HG02973 (cell line): ENCODE results near the gene ZBTB47.

Experiments
- ATAC-seq: cut with Tn5 transposase; IDR thresholded peaks from one replicate; pipeline ENCODE4 v1.9.1; 2021; ENCODE audit warnings: moderate library complexity; ENCODE audit not compliant: unreplicated experiment

The ZBTB47 gene

DNA sequence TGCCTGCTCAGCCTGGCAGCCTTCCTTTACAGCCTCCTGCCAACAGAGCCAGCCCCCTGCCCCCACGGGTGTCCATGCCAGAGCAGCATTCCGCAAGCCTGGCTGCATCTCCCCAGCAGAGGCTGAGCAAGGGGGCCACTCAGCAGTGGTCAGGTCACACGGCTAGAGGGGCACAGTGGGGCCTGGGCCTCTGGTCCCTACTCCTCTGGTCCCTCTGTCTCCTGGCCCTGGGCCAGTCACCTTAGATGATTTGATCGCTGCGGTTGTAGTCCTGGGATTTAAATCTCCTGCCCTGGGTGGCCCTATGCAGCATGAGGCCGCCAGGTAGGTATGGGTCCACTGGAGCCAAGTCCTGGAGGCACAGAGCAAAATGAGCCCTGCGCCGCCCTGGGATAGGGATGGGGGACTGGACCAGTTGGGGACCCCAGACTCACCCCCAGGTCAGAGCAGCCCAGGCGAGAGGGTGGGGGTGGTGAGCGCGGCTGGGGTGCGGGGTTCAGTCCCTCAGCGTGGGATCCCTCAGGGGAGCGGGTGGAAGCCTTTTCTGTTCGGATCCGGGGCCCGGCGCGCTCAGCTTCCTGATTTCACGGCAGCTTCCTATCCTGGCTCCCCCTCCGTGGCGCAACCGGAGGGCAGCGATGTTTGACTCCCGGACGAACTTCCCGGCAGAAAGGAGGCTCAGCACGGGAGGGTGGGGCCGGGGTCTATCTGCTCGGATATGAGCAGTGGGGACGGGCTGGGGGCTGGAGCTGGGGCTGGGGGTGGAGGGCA is at the start of gene ZBTB47:
Gene ZBTB47 (plus strand): TSS at position 138 of the 771 bp plus-strand sequence. CDS start 4,659 bp downstream, outside the sequence.
- ATAC-seq, result no peak

DNA sequence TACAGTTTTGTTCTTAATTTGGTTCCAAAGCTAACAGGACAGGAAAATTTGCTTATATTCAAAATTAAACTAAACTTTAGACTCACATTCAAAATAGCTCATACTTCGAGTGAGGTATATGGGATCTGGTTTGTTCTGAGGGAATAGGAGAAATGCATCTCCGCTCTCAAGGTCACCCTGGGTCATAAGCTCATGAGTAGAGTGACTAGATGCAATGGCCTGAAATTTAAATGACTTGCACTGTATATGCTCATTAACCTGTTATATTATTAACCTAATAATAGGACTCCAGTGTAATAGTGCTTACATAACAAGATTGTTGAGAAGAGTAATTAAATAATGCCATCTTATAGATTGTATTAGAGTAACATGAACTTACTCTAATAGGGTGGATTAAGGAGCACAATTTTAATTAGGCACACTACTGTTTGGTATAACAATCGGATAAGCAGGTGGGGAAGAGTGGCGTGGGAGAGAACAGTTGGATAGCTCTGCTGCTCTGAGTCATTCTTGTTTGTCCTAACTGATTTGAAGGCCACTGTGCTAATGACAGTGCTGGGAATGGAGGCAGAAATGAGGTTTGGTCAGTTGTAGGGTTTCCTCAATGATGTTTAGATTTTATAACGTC is 47.8 kb upstream of the ZBTB47 start:
- ATAC-seq, result no peak

DNA sequence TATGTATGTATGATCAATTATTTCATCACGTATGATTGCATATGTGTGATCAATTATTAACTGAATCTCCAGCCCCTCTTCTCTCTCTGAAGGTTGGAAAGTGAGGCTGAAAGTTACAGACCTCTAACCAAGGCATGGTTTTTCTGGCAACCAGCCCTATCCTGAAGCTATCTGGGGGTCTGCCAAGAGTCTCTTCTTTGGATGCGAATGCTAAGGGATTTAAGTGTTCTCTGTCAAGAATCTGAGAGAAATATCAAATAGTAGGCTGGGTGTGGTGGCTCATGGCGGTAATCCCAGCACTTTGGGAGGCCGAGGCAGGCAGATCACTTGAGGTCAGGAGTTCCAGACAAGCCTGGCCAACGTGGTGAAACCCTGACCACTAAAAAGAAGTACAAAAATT is 44.9 kb upstream of the ZBTB47 start:
- ATAC-seq, result no peak

DNA sequence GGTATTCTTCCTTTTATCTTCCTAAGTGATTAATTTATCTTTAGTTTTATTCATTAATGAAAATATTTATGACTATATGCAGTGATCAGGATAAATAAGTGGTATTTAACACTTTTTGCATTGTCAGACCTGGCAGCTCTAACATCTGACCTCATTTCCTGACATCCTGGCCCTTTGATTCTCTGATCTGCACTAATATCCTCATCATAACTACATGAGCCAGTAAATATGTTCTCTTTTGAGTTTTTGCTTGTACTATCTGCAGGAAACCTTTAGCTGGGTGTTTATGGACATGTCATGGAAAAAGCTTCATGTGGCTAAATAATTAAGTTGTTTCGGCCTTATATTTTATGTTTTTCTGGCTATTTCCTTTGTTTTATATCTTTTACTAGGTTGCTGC is 42.5 kb upstream of the ZBTB47 start:
- no peak for ATAC-seq

DNA sequence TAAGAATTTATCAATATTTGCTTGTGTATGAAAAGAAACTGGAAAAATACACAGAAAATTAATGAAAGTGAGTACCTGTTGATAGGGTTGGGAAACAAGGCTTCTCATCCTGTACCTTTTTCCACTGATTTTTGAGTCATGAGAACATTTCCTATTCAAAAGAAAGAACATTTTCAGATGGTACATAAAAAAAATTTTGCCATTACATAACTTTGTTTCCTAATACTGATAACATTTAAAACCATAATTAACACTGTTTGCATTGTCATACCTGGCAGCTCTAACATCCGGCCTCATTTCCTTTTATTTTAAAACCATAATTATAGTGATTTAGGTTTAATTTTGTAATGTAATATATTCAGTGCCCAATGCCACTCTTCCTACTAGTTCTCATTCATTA is 41.3 kb upstream of the ZBTB47 start:
- no peak for ATAC-seq

DNA sequence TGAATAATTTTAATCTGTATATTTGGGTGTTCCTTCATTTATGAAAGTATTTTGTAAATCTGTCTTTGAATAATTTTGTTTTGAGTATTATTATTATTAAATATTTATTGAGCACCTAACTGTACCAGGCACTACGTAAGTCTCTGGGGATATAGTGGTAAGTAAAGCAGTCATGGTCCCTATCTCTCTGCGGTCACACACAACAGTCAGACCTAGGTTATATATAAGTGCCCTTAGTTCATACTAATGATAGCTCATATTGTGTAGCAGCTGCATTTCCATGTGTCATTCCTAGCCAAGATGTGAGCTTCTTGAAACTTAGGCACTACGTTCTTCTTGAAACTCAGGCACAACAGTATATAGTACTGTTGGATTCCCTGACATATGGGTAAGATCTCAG is 40.6 kb upstream of the ZBTB47 start:
- peak; percentile 84 for ATAC-seq

DNA sequence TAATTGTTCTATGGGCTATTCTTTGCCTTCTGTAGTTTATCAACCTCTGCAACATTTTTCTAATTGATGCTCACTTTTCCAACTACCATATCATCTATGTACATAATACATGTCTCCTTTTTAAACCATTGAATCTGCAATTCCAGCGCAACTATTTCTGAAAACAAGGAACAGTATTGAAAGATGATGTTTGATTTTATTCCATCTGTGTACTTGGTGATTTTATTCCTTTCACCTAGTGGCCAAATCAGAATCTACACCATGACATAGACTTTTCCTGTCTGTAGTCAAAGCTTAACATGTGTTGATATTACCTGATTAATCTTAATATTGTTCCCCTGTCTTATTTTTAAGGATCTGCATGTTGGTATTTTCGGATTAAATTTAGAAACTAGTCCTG is 40.0 kb upstream of the ZBTB47 start:
- ATAC-seq, result no peak

DNA sequence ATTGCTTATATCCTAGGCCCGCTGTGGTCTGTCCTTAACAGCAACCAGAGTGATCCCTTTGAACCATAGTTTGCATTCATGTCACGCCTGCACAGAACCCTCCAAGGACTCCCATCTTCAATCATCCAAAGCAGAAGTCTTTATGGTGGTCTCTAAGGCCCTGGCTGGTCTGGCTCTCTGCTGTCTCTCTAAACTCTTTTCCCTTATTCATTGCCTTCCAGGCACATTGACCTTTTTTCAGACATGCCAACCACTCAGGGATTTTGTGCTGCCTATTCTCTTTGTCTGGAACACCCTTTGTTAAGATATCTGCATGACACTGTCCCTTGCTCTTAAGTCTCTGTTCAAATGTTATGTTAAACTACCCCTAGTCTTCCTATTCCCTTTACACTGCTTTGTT is 21.9 kb upstream of the ZBTB47 start:
- no peak for ATAC-seq

DNA sequence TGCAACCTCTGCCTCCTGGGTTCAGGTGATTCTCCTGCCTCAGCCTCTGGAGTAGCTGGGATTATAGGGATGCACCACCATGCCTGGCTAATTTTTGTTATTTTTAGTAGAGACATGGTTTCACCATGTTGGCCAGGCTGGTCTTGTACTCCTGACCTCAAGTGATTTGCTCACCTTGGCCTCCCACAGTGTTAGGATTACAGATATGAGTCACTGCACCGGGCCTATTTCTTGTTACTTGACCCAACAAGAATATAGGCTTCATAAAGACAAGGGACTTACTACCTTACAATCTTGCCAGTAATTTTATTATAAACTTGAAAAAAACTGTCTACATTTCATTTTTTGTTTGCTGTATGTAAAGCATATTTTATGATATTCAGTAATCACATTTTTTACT is 21.4 kb upstream of the ZBTB47 start:
- no peak for ATAC-seq

DNA sequence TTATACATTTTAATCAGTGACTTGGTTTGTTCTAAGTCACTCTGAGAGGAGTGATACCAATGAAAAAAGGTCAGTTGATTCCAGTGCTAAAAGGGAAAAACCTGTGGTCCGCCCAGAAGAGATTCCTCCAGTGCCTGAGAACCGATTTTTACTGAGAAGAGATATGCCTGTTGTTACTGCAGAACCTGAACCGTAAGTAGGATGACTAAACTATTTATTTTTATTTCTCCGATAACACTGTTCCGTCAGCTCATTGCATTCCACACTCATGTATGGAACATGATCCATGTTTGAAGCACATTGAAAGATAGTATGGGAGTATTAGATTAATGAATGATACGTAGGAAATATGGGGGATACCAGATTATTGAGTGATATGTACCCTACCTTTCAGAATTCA is 20.0 kb upstream of the ZBTB47 start:
- ATAC-seq, result no peak

DNA sequence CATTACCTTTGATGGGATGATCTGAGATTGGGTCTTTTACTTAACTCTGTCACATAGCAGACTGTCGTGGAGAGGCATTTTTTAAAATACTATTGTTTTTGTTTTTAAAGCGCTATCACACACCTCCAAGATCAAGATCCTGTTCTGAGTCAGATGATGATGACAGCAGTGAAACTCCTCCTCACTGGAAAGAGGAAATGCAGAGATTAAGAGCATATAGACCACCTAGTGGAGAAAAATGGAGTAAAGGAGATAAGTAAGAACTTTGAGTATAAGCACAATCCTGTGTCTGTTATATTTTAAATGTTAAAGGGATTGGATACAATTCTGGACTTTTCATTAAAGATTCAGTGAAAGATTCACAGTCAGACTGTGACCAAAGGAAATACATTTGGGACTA is 18.4 kb upstream of the ZBTB47 start:
- peak; percentile 85 for ATAC-seq

DNA sequence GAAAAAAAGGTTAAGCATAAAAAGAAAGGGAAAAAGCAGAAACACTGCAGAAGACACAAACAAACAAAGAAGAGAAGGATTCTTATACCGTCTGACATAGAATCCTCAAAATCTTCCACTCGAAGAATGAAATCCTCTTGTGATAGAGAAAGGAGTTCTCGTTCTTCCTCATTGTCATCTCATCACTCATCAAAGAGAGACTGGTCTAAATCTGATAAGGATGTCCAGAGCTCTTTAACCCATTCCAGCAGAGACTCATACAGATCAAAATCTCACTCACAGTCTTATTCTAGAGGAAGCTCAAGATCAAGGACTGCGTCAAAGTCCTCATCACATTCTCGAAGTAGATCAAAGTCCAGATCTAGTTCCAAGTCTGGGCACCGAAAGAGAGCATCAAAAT is 16.5 kb upstream of the ZBTB47 start:
- ATAC-seq, result no peak

DNA sequence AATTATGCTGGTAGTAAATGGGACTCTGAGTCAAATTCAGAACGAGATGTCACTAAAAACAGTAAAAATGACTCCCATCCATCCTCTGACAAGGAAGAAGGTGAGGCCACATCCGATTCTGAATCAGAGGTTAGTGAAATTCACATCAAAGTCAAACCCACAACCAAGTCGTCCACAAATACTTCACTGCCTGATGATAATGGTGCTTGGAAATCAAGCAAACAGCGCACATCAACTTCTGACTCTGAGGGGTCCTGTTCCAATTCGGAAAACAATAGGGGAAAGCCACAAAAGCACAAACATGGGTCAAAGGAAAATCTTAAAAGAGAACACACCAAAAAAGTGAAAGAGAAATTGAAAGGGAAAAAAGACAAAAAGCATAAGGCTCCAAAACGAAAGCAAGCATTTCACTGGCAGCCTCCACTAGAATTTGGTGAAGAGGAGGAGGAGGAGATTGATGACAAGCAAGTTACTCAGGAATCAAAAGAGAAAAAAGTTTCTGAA is 15.1 kb upstream of the ZBTB47 start:
- ATAC-seq, result no peak

DNA sequence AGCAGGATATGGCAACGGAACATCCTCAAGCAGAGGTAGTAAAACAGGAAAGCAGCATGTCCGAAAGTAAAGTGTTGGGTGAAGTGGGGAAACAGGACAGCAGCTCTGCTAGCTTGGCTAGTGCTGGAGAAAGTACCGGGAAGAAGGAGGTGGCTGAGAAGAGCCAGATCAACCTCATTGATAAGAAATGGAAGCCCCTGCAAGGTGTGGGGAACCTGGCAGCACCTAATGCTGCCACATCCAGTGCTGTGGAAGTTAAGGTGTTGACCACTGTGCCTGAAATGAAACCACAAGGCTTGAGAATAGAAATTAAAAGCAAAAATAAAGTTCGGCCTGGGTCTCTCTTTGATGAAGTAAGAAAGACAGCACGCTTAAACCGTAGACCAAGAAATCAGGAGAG is 14.3 kb upstream of the ZBTB47 start:
- ATAC-seq, result no peak

DNA sequence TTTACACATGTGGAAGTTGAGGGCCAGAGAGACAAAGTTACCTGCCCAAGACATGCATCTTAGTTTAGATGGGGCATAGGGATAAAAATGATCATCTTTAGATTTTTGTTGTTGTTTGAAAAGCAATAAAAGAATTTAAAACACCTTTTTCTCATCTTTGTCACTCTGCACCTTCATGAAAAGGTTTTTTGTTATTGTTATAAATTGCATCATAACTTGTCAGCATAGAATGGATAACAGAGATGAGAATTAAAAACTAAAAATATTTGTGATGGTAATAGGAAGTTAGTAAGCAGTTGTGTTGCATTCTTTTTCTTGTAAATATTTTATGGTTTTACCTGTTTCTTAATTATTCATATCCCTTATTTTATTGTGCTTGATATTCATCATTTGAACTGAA is 13.4 kb upstream of the ZBTB47 start:
- no peak for ATAC-seq

DNA sequence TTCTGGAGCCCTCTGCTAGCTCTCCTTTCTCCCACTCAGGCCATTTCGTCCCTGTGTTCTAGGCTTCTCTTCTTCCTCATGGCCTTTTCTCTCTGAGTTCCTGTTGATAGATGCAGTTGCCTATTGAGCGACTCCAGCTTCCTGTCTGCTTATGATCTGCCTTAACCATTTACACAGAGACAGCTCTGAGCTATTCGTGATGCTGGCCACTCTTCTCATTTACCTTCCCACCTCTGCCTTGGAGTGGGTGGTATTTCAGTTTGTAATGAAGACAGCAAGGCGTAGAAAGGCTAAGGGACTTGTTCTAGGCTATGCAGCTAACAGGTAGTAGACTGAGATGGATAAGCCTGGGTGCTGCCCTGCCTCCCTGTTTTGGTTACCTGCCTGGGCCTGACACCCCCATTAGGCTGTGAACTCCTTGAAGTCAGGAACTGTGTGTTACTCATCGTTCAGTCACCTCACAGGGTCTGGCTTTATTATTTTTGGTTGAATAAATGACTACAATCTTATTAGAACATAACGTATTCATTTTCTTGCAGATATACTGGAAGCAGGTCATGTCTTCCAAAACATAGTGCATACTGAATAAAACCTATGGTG is 12.6 kb upstream of the ZBTB47 start:
- ATAC-seq, result no peak

DNA sequence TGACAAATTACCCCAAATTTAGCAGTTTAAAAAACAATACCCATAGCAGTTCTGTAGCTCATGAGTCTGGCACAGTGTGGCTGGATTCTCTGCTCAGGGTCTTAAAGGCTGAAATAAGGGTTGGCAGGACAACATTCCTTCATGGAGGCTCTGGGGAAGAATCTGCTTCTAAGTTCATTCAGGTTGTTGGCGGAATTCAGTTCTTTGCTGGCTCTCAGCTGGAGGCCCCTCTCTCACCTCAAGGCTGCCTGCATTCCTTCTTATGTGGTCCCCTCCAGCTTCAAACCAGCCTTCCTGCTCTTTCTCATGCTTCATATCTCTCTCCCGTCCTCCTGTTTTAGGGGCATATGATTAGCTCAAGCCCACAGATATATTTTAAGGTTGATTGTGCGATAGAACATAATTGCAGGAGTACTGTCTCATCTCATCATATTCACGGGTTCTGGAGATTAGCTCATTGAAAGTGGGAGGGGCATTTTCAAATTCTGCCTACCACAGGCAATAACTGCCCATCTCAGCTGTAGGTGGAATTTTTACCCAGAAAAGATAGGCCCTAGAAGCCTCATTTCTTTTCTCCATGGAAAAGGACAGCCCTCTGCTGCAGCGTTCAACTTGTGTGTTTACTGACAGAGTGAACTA is 5.6 kb upstream of the ZBTB47 start:
- no peak for ATAC-seq

DNA sequence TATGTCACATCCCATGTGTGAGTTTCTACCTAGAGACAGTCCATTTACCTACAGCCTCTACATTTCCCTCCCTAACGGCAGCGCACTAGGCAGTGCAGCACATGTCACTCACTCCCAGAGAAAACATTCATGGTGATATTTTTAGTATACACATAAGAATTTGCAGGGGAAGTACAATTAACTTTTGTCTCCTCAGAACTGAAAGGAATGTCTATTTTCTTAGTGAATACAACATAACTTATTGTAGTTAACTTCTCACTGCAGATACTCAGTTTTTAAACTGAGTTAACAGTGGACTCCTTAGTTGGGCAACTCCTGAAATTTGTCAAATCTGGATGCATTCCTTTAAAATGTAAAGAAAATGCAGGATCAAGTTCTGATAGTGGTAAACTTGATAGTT is 4.5 kb upstream of the ZBTB47 start:
- ATAC-seq, result no peak

DNA sequence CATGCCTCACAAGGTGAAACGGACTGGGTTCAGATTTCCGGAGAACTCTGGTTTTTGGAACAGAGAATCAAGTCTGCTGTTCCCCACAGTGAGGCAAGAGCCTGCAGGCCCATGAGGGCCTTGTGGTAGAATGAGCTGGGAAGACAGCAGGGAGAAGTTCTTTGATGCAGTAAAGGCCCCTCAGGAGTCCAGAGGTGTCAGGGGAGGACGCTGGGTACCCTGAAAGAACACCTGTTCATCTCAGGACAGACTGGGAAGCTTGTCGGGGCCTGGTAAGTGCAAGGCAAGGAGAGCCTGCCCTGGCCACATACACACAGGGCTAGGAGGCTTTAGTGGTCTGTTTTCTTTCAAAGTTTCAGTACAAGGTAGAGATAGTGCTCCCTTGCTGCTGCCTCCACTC is 3.7 kb upstream of the ZBTB47 start:
- no peak for ATAC-seq

DNA sequence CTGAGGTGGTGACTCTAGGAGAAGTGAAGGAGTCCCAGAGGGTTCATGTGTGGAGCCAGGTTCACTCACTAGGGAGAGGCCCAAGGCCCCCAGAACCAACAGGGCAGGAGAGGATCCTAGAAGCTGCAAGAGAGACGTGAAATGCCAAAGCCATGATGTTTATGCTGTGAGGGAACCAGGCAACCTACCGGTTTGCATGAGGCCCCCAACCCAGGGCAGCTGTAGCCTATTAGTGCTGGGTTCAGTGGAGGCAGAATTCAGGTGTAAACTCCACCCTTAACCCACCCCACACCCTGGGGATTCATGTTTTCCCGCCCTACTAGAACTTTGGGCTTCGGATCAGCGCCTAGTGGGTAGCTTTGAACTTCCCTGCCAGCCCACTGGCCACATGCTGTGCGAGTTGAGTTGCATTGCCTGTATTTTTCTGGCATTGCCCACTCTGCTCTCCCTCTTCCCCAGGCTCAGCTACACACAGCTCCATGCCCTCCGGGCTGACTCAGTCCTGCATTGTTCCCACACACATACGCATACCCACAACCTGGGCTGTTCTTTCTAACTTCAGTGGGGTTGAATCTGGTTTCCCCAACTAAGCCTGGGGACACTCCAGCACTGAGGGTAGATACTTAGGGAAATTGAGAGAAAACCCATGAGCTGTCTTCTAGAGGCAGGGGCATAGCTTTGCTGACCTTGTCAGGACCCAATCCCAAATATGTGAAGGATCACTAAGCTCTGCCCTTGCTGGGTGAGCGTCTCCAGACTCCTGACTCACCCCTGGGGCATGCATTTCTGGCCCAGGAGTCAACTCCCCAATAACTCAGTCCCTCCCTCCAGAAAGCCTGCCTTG is 2.0 kb upstream of the ZBTB47 start:
- ATAC-seq, result no peak

DNA sequence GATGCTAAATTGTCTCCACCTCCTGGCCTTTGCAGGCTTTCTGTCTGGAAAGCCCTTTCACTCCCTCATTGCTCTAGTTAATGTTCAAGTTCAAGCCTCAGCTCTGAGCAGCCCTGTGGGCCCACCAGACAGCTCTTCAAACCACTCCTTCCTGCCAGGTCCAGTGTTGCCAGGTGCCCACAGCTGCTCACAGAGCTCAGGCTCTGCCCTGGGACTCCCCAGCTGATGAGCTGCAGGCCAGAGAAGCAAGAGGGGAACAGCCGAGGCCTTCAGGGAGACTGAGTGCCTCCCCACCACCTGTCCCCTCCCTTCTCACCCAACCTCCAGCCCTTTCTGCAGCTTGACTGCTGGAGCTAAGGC is 1.3 kb upstream of the ZBTB47 start:
- peak; percentile 15 for ATAC-seq
